ENCODE results near the gene DAB2IP.

DNA sequence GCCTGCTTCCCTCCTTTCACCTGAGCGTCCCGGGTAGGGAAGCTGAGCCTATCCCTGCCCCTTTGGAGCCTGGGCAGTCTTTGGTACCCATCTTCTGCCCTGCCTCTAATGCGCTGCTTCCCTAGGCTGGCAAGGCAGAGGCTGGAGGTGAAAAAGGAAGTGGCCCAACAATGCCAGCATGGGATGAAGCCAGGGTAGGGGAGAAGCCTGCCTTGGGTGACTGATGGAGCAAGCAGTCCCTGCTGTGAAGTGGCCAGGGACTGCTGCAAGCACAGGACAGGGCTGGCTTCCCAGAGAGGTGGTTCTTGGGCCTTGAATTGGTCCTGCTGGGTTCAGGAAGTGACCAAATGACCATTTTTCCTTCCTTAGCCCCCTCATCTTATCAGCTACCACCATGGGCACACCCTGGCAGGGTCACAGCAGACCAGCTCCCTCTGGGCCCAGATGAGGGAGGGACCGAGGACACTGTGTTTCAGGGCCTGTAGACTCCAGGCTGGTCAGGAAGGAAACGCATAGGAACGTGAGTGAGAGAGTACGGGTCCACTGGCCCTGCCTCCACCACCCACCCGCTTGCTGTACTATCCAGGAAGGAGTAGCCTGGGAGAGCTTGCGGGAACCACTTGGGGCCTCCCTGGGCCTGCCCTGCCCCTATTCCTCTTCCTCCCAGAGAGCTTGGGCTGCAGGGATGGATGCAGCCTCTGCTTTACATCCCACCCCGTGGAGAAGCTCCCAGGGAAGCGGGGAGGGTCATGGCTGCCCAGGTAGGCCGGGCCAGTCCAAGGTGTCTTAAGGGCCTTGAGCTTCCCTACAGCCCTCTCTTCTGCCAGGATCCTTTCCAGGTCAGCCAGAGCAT, 102.6 kb downstream of the DAB2IP start:
- TF ChIP-seq, protein P1, sequence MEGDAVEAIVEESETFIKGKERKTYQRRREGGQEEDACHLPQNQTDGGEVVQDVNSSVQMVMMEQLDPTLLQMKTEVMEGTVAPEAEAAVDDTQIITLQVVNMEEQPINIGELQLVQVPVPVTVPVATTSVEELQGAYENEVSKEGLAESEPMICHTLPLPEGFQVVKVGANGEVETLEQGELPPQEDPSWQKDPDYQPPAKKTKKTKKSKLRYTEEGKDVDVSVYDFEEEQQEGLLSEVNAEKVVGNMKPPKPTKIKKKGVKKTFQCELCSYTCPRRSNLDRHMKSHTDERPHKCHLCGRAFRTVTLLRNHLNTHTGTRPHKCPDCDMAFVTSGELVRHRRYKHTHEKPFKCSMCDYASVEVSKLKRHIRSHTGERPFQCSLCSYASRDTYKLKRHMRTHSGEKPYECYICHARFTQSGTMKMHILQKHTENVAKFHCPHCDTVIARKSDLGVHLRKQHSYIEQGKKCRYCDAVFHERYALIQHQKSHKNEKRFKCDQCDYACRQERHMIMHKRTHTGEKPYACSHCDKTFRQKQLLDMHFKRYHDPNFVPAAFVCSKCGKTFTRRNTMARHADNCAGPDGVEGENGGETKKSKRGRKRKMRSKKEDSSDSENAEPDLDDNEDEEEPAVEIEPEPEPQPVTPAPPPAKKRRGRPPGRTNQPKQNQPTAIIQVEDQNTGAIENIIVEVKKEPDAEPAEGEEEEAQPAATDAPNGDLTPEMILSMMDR (IDR thresholded peaks at IDR 0.05) = no peak
- TF ChIP-seq, protein P2, sequence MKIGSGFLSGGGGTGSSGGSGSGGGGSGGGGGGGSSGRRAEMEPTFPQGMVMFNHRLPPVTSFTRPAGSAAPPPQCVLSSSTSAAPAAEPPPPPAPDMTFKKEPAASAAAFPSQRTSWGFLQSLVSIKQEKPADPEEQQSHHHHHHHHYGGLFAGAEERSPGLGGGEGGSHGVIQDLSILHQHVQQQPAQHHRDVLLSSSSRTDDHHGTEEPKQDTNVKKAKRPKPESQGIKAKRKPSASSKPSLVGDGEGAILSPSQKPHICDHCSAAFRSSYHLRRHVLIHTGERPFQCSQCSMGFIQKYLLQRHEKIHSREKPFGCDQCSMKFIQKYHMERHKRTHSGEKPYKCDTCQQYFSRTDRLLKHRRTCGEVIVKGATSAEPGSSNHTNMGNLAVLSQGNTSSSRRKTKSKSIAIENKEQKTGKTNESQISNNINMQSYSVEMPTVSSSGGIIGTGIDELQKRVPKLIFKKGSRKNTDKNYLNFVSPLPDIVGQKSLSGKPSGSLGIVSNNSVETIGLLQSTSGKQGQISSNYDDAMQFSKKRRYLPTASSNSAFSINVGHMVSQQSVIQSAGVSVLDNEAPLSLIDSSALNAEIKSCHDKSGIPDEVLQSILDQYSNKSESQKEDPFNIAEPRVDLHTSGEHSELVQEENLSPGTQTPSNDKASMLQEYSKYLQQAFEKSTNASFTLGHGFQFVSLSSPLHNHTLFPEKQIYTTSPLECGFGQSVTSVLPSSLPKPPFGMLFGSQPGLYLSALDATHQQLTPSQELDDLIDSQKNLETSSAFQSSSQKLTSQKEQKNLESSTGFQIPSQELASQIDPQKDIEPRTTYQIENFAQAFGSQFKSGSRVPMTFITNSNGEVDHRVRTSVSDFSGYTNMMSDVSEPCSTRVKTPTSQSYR (CRISPR knock-in tag; IDR thresholded peaks at IDR 0.05) = no peak
